ENCODE measurements around the gene CCN2. TPM values are rescaled to one million over a fixed set of nuclear protein-coding genes. Genes with fewer than 3 reads are reported as not detected.

Gene CCN2
- total RNA-seq, 1 experiment from 2014 or later: 16.1 TPM

- no peaks in the 10 kb centered on the region for H3K9me3 Mint-ChIP-seq (ENCODE audit: unreplicated experiment)
- BruUV-seq (replicated peaks): no TSS peak
- H3K4me1 Mint-ChIP-seq (ENCODE audit: low read depth, unreplicated experiment): no peaks in the 10 kb centered on the region
- Histone ChIP-seq H3K9me3 (no peaks in the 10 kb centered on the region), H3K27me3 (replicated peaks; ENCODE audit: control insufficient read depth, insufficient read depth, low read length) (no peaks in the 10 kb centered on the region), H3K36me3 (ENCODE audit: control insufficient read depth, insufficient read depth, low read length) (no peaks in the 10 kb centered on the region), H3K4me3 (ENCODE audit: low read depth, low read length) (no peak overlapping the region), H3K4me1 (no peaks in the 10 kb centered on the region)
- H3K36me3 Mint-ChIP-seq (ENCODE audit: insufficient read depth, unreplicated experiment): no peaks in the 10 kb centered on the region
- POLR2A ChIA-PET: no interaction called here
- no peak overlapping the region for H3K27ac Mint-ChIP-seq (ENCODE audit: unreplicated experiment)
- no peak for DNase-seq
- TF ChIP-seq CTCF (IDR thresholded peaks at IDR 0.05; ENCODE audit: insufficient read depth in 1 of 2, low read depth in 1 of 2, low read length in 1 of 2, severe bottlenecking in 1 of 2, unreplicated experiment in 1 of 2): no peak
- H3K27me3 Mint-ChIP-seq (ENCODE audit: insufficient read depth, unreplicated experiment): peaks cover 4% of the 10 kb centered on the region
- intact Hi-C loops (cut with micrococcal nuclease; ENCODE audit: unreplicated experiment): loop anchor here (2.0 kb wide), 1 partner anchor 385 kb away; no protein-coding TSS in a partner anchor
- CTCF ChIA-PET: interaction anchor here (1.5 kb wide), 1 partner anchor 131 kb away, joined by 6 read pairs; no protein-coding TSS in a partner anchor
- no peak overlapping the region for H3K4me3 Mint-ChIP-seq (ENCODE audit: unreplicated experiment)
Observed at GRCh38 chr6:131914234-131914633, 36.9 kb downstream of the CCN2 start.

- H3K27ac Mint-ChIP-seq (ENCODE audit: unreplicated experiment): no peak overlapping the region
- no peaks in the 10 kb centered on the region for H3K4me1 Mint-ChIP-seq (ENCODE audit: low read depth, unreplicated experiment)
- Histone ChIP-seq H3K4me1 (no peaks in the 10 kb centered on the region), H3K36me3 (ENCODE audit: control insufficient read depth, insufficient read depth, low read length) (no peaks in the 10 kb centered on the region), H3K4me3 (ENCODE audit: low read depth, low read length) (no peak overlapping the region), H3K9me3 (no peaks in the 10 kb centered on the region), H3K27me3 (replicated peaks; ENCODE audit: control insufficient read depth, insufficient read depth, low read length) (no peaks in the 10 kb centered on the region)
- H3K9me3 Mint-ChIP-seq (ENCODE audit: unreplicated experiment): no peaks in the 10 kb centered on the region
- intact Hi-C loops (cut with micrococcal nuclease; ENCODE audit: unreplicated experiment): no loop called here
- no peaks in the 10 kb centered on the region for H3K27me3 Mint-ChIP-seq (ENCODE audit: insufficient read depth, unreplicated experiment)
- no peak for TF ChIP-seq CTCF (IDR thresholded peaks at IDR 0.05; ENCODE audit: insufficient read depth in 1 of 2, low read depth in 1 of 2, low read length in 1 of 2, severe bottlenecking in 1 of 2, unreplicated experiment in 1 of 2)
- ChIA-PET POLR2A (no interaction called here), CTCF (no interaction called here)
- H3K36me3 Mint-ChIP-seq (ENCODE audit: insufficient read depth, unreplicated experiment): no peaks in the 10 kb centered on the region
- no TSS peak for BruUV-seq (replicated peaks)
- no peak overlapping the region for H3K4me3 Mint-ChIP-seq (ENCODE audit: unreplicated experiment)
- no peak for DNase-seq
Observed at GRCh38 chr6:131911951-131912350, 39.2 kb downstream of the CCN2 start.

GRCh38 chr6:131910956-131911355, 40.2 kb downstream of the CCN2 start:
- no peaks in the 10 kb centered on the region for H3K36me3 ChIP-seq (ENCODE audit: control insufficient read depth, insufficient read depth, low read length)
- peaks cover 7% of the 10 kb centered on the region for H3K4me1 Mint-ChIP-seq (ENCODE audit: low read depth, unreplicated experiment)
- CTCF ChIA-PET: interaction anchor here (1.4 kb wide), 1 partner anchor 128 kb away, joined by 13 read pairs; no protein-coding TSS in a partner anchor
- H3K27ac Mint-ChIP-seq (ENCODE audit: unreplicated experiment): no peak overlapping the region
- no peak for DNase-seq
- H3K27me3 Mint-ChIP-seq (ENCODE audit: insufficient read depth, unreplicated experiment): no peaks in the 10 kb centered on the region
- no peaks in the 10 kb centered on the region for H3K9me3 Mint-ChIP-seq (ENCODE audit: unreplicated experiment)
- H3K4me3 Mint-ChIP-seq (ENCODE audit: unreplicated experiment): no peak overlapping the region
- POLR2A ChIA-PET: interaction anchor here (0.6 kb wide), 1 partner anchor 43 kb away, joined by 3 read pairs; no protein-coding TSS in a partner anchor
- TF ChIP-seq CTCF (IDR thresholded peaks at IDR 0.05; ENCODE audit: insufficient read depth in 1 of 2, low read depth in 1 of 2, low read length in 1 of 2, severe bottlenecking in 1 of 2, unreplicated experiment in 1 of 2): no peak
- H3K27me3 ChIP-seq (replicated peaks; ENCODE audit: control insufficient read depth, insufficient read depth, low read length): no peaks in the 10 kb centered on the region
- no peaks in the 10 kb centered on the region for H3K9me3 ChIP-seq
- intact Hi-C loops (cut with micrococcal nuclease; ENCODE audit: unreplicated experiment): loop anchor here (1.0 kb wide), 3 partner anchors 16 to 217 kb away; no protein-coding TSS in a partner anchor
- H3K4me1 ChIP-seq: no peaks in the 10 kb centered on the region
- no peak overlapping the region for H3K4me3 ChIP-seq (ENCODE audit: low read depth, low read length)
- no TSS peak for BruUV-seq (replicated peaks)
- H3K36me3 Mint-ChIP-seq (ENCODE audit: insufficient read depth, unreplicated experiment): no peaks in the 10 kb centered on the region
